ENCODE data around the gene ADAMTS4.
A peak's percentile ranks its signal among the peaks of the same experiment; 100 is the strongest.

Gene ADAMTS4

GRCh38 chr1:161159087-161159912, 39.6 kb downstream of the ADAMTS4 start, which contains the start of gene USP21:
USP21 (plus strand) TSS chr1:161159500; CDS start chr1:161160641, 1,141 bp downstream.
- ATAC-seq = peak; percentile 92
- Mint-ChIP-seq H3K4me3 (peak within 1 kb of the TSS; percentile 90 to 94), H3K9me3 (no peaks in the 10 kb centered on the region), H3K27ac (peak within 1 kb of the TSS; percentile 94 to 97), H3K27me3 (no peaks in the 10 kb centered on the region), H3K4me1 (peaks cover 79% of the 10 kb centered on the region)
- peak; percentile 88 to 90 for DNase-seq

GRCh38 chr1:161158316-161159010, 40.4 kb downstream of the ADAMTS4 start:
- Mint-ChIP-seq H3K27me3 (no peaks in the 10 kb centered on the region), H3K27ac (peak overlapping the region; percentile 64 to 94), H3K4me1 (peaks cover 71% of the 10 kb centered on the region), H3K4me3 (peak overlapping the region; percentile 90 to 94), H3K9me3 (no peaks in the 10 kb centered on the region)
- DNase-seq (no peak), ATAC-seq (no peak)

- H3K9me3 Mint-ChIP-seq = no peaks in the 10 kb centered on the region
- peak overlapping the region in 1 of 2 donors; percentile 66 for H3K27ac Mint-ChIP-seq
- peaks cover 65% of the 10 kb centered on the region for H3K4me1 Mint-ChIP-seq
- no peak overlapping the region for H3K4me3 Mint-ChIP-seq
- ATAC-seq (no peak), DNase-seq (no peak)
- H3K27me3 Mint-ChIP-seq = no peaks in the 10 kb centered on the region
These were observed 41.0 kb downstream of the ADAMTS4 start for GRCh38 chr1:161157867-161158266.

- Mint-ChIP-seq H3K27me3 (no peaks in the 10 kb centered on the region), H3K27ac (peak within 1 kb of the TSS; percentile 100), H3K4me3 (peak within 1 kb of the TSS; percentile 89 to 92), H3K9me3 (no peaks in the 10 kb centered on the region), H3K4me1 (peaks cover 27% of the 10 kb centered on the region)
- peak; percentile 95 for ATAC-seq
- peak; percentile 75 to 86 for DNase-seq
These were observed 45.0 kb downstream of the ADAMTS4 start, which contains the start of gene UFC1 for GRCh38 chr1:161153682-161154337. UFC1 (plus strand) TSS chr1:161153978; CDS start chr1:161153998, 20 bp downstream.

GRCh38 chr1:161153176-161153575, 45.7 kb downstream of the ADAMTS4 start:
- H3K27ac Mint-ChIP-seq = peak overlapping the region; percentile 87 to 100
- H3K9me3 Mint-ChIP-seq = no peaks in the 10 kb centered on the region
- no peak for DNase-seq
- no peak for ATAC-seq
- peak overlapping the region; percentile 89 to 92 for H3K4me3 Mint-ChIP-seq
- H3K27me3 Mint-ChIP-seq = no peaks in the 10 kb centered on the region
- peaks cover 20% of the 10 kb centered on the region for H3K4me1 Mint-ChIP-seq

GRCh38 chr1:161145832-161146231, 53.0 kb downstream of the ADAMTS4 start:
- no peak for ATAC-seq
- Mint-ChIP-seq H3K9me3 (no peaks in the 10 kb centered on the region), H3K4me3 (no peak overlapping the region)

GRCh38 chr1:161140755-161141400, 58.0 kb downstream of the ADAMTS4 start:
- DNase-seq (no peak), ATAC-seq (no peak)
- H3K27ac Mint-ChIP-seq = no peak overlapping the region
- H3K9me3 Mint-ChIP-seq = no peaks in the 10 kb centered on the region
- no peaks in the 10 kb centered on the region for H3K4me1 Mint-ChIP-seq
- H3K4me3 Mint-ChIP-seq = no peak overlapping the region
- H3K27me3 Mint-ChIP-seq = no peaks in the 10 kb centered on the region

More at GRCh38 chr1:161145832-161146231, 53.0 kb downstream of the ADAMTS4 start:
- no peaks in the 10 kb centered on the region for H3K27me3 Mint-ChIP-seq
- no peaks in the 10 kb centered on the region for H3K4me1 Mint-ChIP-seq
- no peak for DNase-seq
- H3K27ac Mint-ChIP-seq = no peak overlapping the region

- ATAC-seq = no peak
- Mint-ChIP-seq H3K4me1 (peaks cover 5% of the 10 kb centered on the region), H3K27me3 (no peaks in the 10 kb centered on the region), H3K9me3 (no peaks in the 10 kb centered on the region), H3K27ac (no peak overlapping the region), H3K4me3 (no peak overlapping the region)
- DNase-seq = no peak
These were observed 59.1 kb downstream of the ADAMTS4 start for GRCh38 chr1:161139766-161140165.

- no peaks in the 10 kb centered on the region for H3K27me3 Mint-ChIP-seq
- ATAC-seq (no peak), DNase-seq (no peak)
- peak overlapping the region in 1 of 2 donors; percentile 34 for H3K27ac Mint-ChIP-seq
- peaks cover 6% of the 10 kb centered on the region for H3K4me1 Mint-ChIP-seq
- no peaks in the 10 kb centered on the region for H3K9me3 Mint-ChIP-seq
- H3K4me3 Mint-ChIP-seq = no peak overlapping the region
These were observed 60.4 kb downstream of the ADAMTS4 start for GRCh38 chr1:161138431-161138830.

GRCh38 chr1:161137881-161138280, 61.0 kb downstream of the ADAMTS4 start:
- no peak for DNase-seq
- no peak overlapping the region for H3K27ac Mint-ChIP-seq
- H3K9me3 Mint-ChIP-seq = no peaks in the 10 kb centered on the region
- no peaks in the 10 kb centered on the region for H3K27me3 Mint-ChIP-seq
- H3K4me3 Mint-ChIP-seq = no peak overlapping the region
- no peak for ATAC-seq
- H3K4me1 Mint-ChIP-seq = peaks cover 6% of the 10 kb centered on the region

All from stimulated activated naive CD8-positive, alpha-beta T cell treated with anti-CD3 and anti-CD28 coated beads, Interleukin-15, amount 100 ng/mL, for 72 hours (primary cell).